IgD-negative memory B cell (primary cell): ENCODE data around the gene ZBTB4. TPM values are rescaled to one million over a fixed set of nuclear protein-coding genes. Genes with fewer than 3 reads are reported as not detected.

Experiments used
- H3K27ac Mint-ChIP-seq, 3 donors: one replicate each; pipeline ENCODE4 v1.8.0; 2020 to 2022; ENCODE audit warnings: mild to moderate bottlenecking in 3 of 3, mixed read lengths in 3 of 3, moderate library complexity in 1 of 3
- H3K27me3 Mint-ChIP-seq: one replicate; pipeline ENCODE4 v1.8.0; 2021; ENCODE audit warnings: mixed read lengths
- H3K36me3 Mint-ChIP-seq: one replicate; pipeline ENCODE4 v1.8.0; 2020; ENCODE audit warnings: mild to moderate bottlenecking, mixed read lengths
- H3K4me1 Mint-ChIP-seq, 3 donors: one replicate each; pipeline ENCODE4 v1.8.0; 2020 to 2022; ENCODE audit warnings: mixed read lengths in 3 of 3, mild to moderate bottlenecking in 1 of 3
- H3K4me3 Mint-ChIP-seq, 4 donors: one replicate each; pipeline ENCODE4 v1.8.0; 2020 to 2022; ENCODE audit warnings: mild to moderate bottlenecking in 4 of 4, mixed read lengths in 4 of 4, moderate library complexity in 3 of 4
- H3K9me3 Mint-ChIP-seq, 3 donors: one replicate each; pipeline ENCODE4 v1.8.0; 2020 to 2021; ENCODE audit warnings: mixed read lengths in 3 of 3, mild to moderate bottlenecking in 1 of 3
- polyA plus RNA-seq: library from polyadenylated mRNA; unstranded; fragments of 300-500 nt; fragmentation: Illumina TruSeq; gene quantifications from one replicate; pipeline ENCODE4 v1.2.3, GENCODE V29; 2021

The ZBTB4 gene
- polyA plus RNA-seq, 1 donor from 2014 or later: 15.9 TPM

- H3K27ac Mint-ChIP-seq: no peak within 1 kb of the TSS
- no peaks in the 10 kb centered on the region for H3K9me3 Mint-ChIP-seq
- H3K4me3 Mint-ChIP-seq: no peak within 1 kb of the TSS
- H3K4me1 Mint-ChIP-seq: no peaks in the 10 kb centered on the region
- H3K27me3 Mint-ChIP-seq: peaks cover 7% of the 10 kb centered on the region
- H3K36me3 Mint-ChIP-seq: no peaks in the 10 kb centered on the region
Observed at GRCh38 chr17:7419819-7420610, 59.4 kb downstream of the ZBTB4 start, which contains the start of gene SPEM1. TSS of gene SPEM1 (plus strand) at chr17:7420324. CDS start at chr17:7420385, 61 bp downstream.

GRCh38 chr17:7418472-7419152 lies 60.8 kb downstream of the ZBTB4 start:
- Mint-ChIP-seq H3K27me3 (peaks cover 7% of the 10 kb centered on the region), H3K9me3 (no peaks in the 10 kb centered on the region), H3K4me1 (no peaks in the 10 kb centered on the region), H3K4me3 (no peak overlapping the region), H3K27ac (no peak overlapping the region), H3K36me3 (no peaks in the 10 kb centered on the region)

DNA sequence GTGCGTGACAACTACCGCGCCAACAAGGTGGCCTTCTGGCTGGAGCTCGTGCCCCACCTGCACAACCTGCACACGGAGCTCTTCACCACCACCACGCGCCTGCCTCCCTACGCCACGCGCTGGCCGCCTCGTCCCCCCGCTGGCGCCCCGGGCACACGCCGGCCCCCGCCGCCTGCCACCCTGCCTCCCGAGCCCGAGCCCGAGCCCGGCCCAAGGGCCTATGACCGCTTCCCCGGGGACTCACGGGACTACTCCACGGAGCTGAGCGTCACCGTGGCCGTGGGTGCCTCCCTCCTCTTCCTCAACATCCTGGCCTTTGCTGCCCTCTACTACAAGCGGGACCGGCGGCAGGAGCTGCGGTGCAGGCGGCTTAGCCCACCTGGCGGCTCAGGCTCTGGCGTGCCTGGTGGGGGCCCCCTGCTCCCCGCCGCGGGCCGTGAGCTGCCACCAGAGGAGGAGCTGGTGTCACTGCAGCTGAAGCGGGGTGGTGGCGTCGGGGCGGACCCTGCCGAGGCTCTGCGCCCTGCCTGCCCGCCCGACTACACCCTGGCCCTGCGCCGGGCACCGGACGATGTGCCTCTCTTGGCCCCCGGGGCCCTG lies 62.3 kb downstream of the ZBTB4 start:
- H3K4me1 Mint-ChIP-seq: no peaks in the 10 kb centered on the region
- H3K36me3 Mint-ChIP-seq: no peaks in the 10 kb centered on the region
- no peaks in the 10 kb centered on the region for H3K9me3 Mint-ChIP-seq

DNA sequence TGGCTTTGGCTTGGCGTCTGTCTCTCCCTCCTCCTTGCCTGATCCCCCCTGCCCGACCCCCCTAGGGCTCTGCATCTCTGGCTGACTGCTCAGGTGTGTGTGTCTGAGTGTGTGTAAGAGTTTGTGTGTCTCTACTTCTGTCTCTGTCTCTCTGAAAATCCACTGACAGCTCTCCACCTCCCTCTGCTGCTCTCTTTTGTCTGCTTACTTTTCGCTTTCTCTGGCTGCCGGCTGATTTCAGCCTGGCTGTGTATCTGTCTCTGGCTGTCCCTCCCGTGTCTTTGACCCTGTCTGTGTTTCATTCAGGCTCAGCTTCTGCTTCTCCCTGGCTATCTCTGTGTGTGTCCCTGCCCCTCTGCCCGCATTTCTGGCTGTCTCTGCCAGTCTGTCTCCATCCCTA lies 63.1 kb downstream of the ZBTB4 start:
- Mint-ChIP-seq H3K36me3 (no peaks in the 10 kb centered on the region), H3K9me3 (no peaks in the 10 kb centered on the region), H3K27me3 (peaks cover 7% of the 10 kb centered on the region), H3K4me3 (no peak overlapping the region), H3K27ac (peak overlapping the region in 1 of 3 donors; percentile 75), H3K4me1 (no peaks in the 10 kb centered on the region)

More for the DNA sequence above, 62.3 kb downstream of the ZBTB4 start:
- H3K27ac Mint-ChIP-seq: no peak overlapping the region
- H3K27me3 Mint-ChIP-seq: peaks cover 7% of the 10 kb centered on the region
- H3K4me3 Mint-ChIP-seq: no peak overlapping the region

DNA sequence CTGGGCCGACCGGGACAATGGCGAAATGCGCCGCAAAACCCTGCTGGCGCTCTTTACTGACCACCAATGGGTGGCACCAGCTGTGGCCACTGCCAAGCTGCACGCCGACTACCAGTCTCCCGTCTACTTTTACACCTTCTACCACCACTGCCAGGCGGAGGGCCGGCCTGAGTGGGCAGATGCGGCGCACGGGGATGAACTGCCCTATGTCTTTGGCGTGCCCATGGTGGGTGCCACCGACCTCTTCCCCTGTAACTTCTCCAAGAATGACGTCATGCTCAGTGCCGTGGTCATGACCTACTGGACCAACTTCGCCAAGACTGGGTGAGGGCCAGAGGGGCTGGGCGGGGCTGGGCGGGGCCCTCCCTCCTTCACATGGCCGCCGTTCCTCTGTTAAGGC lies 63.6 kb downstream of the ZBTB4 start:
- no peak overlapping the region for H3K27ac Mint-ChIP-seq
- no peaks in the 10 kb centered on the region for H3K9me3 Mint-ChIP-seq
- H3K4me3 Mint-ChIP-seq: no peak overlapping the region

DNA sequence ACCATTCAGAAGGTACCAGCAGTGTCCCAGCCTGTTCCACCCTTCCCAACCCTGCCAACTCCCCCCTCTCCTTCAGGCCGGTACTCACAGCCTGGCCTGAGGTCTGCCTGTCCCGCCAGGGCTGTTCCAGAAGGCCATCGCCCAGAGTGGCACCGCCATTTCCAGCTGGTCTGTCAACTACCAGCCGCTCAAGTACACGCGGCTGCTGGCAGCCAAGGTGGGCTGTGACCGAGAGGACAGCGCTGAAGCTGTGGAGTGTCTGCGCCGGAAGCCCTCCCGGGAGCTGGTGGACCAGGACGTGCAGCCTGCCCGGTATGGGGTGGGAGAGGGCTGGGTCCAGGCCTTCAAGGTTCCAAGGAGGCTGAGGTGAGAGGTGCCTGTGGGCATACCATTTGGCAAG lies 64.6 kb downstream of the ZBTB4 start:
- Mint-ChIP-seq H3K4me3 (no peak overlapping the region), H3K4me1 (no peaks in the 10 kb centered on the region), H3K27ac (peak overlapping the region in 1 of 3 donors; percentile 62), H3K27me3 (peaks cover 6% of the 10 kb centered on the region), H3K9me3 (no peaks in the 10 kb centered on the region), H3K36me3 (no peaks in the 10 kb centered on the region)

More for the DNA sequence above, 63.6 kb downstream of the ZBTB4 start:
- peaks cover 7% of the 10 kb centered on the region for H3K27me3 Mint-ChIP-seq
- no peaks in the 10 kb centered on the region for H3K4me1 Mint-ChIP-seq
- H3K36me3 Mint-ChIP-seq: no peaks in the 10 kb centered on the region

DNA sequence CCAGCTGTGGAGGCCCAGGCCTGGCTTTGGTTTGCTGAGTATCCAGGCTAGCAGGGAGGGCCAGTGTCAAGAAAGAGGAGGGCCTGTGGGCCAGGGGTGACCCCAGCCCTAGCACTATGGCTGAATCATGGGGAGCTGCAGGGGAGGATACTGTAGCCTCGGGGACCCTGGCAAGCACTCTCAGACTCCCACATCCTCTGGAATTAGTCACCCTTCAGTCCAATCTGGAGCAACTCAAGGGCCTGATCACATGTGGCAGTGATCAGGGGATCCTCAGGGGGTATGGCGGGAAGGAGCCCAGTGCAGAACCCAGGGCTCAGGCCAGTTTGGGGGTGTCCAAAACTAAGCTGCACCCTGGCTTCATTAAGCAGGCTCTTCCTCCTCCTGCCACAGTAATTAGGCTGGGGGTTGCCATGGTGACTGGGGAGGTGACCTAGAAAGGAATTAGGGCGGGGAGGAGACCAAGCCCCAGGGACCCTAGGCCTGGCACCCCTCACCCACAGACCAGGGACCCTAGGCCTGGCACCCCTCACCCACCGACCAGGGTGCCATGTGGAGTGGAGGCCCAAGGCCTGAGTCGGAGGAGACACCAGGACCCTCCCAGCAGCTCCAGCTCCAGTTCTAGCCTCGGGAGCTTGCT lies 66.0 kb downstream of the ZBTB4 start:
- H3K4me3 Mint-ChIP-seq: no peak overlapping the region
- no peak overlapping the region for H3K27ac Mint-ChIP-seq
- H3K4me1 Mint-ChIP-seq: no peaks in the 10 kb centered on the region
- H3K36me3 Mint-ChIP-seq: no peaks in the 10 kb centered on the region
- no peaks in the 10 kb centered on the region for H3K9me3 Mint-ChIP-seq
- H3K27me3 Mint-ChIP-seq: peaks cover 3% of the 10 kb centered on the region

GRCh38 chr17:7411427-7411750 lies 68.0 kb downstream of the ZBTB4 start:
- H3K9me3 Mint-ChIP-seq: no peaks in the 10 kb centered on the region
- no peaks in the 10 kb centered on the region for H3K36me3 Mint-ChIP-seq
- no peak overlapping the region for H3K27ac Mint-ChIP-seq
- peaks cover 3% of the 10 kb centered on the region for H3K27me3 Mint-ChIP-seq
- H3K4me1 Mint-ChIP-seq: peaks cover 0 to 2% (median 0%) of the 10 kb centered on the region in 3 donors
- no peak overlapping the region for H3K4me3 Mint-ChIP-seq

DNA sequence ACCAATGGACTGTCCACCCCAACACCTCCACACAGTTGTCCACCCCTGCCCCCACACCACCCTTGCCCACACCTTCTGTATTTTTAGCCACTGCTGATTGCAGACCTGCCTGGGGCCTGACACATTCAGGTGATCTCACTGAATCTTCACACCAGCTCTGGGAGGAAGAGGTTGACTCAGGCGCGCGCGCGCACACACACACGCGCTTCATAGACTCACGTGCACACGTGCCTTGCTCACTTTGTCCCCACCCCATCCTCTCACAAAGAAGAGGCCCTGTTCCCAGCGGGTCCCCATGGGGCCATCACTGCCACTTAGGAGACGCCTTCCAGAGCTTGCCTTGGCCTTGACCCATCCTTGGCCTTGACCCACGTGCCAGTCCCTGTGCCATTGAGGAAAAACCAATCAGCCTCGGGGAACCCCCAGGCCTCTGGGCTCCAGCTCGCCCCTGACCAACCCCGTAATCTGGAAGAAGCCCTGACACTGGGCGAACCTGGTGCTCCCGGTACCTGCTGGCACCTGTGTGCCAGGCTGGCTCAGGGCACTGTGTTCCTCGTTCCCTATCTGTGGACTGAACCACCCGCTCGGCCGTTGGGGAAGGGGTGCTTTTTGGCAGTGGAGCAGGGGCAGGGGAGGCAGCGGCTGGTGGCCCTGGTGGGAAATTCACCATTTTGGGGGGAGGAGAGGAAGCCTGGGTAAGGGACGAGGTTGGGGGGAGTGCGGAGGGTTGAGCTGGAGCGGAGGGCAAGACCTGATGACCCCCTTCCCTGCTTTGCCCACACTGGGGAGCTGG lies 68.6 kb downstream of the ZBTB4 start:
- Mint-ChIP-seq H3K4me1 (peaks cover 0 to 4% (median 2%) of the 10 kb centered on the region in 3 donors), H3K36me3 (no peaks in the 10 kb centered on the region), H3K27me3 (peaks cover 3% of the 10 kb centered on the region), H3K27ac (no peak overlapping the region), H3K9me3 (no peaks in the 10 kb centered on the region), H3K4me3 (peak overlapping the region in 1 of 4 donors; percentile 74)

DNA sequence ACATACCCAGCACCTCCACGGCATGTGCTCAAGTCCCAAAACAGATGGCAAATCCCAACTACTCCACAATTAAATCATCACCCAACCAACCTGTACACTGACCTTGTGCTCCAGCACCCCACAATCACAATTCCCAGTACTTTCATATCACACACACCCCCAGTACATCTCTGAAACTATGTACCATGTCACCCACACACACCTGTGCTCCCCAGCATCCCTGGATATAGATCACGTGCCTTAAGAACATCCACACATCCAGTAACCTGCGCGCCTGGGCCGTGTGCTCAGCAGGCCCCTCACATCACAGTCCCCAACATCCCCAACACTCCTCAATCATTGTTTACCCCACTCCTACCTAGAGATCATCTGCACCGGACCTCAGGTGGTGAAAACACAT lies 69.7 kb downstream of the ZBTB4 start:
- Mint-ChIP-seq H3K4me1 (peaks cover 0 to 6% (median 2%) of the 10 kb centered on the region in 3 donors), H3K27me3 (peaks cover 6% of the 10 kb centered on the region), H3K36me3 (no peaks in the 10 kb centered on the region), H3K4me3 (peak overlapping the region in 1 of 4 donors; percentile 5), H3K9me3 (no peaks in the 10 kb centered on the region), H3K27ac (peak overlapping the region in 1 of 3 donors; percentile 84)

Other genes with a start within 250 kb of the ZBTB4 start
- 32.3 TPM for gene DVL2, start 245.1 kb downstream of the ZBTB4 start, polyA plus RNA-seq
- gene PHF23, start 240.2 kb downstream of the ZBTB4 start, polyA plus RNA-seq: 38.2 TPM
- gene GABARAP, start 237.2 kb downstream of the ZBTB4 start, polyA plus RNA-seq: 1,138 TPM
- 48.7 TPM for gene CTDNEP1, start 227.9 kb downstream of the ZBTB4 start, polyA plus RNA-seq
- 86.8 TPM for gene ELP5, start 227.4 kb downstream of the ZBTB4 start, polyA plus RNA-seq
- gene CLDN7, start 217.2 kb downstream of the ZBTB4 start, polyA plus RNA-seq: 1.2 TPM
- gene SLC2A4, start 197.9 kb downstream of the ZBTB4 start, polyA plus RNA-seq: not detected
- gene YBX2, start 185.0 kb downstream of the ZBTB4 start, polyA plus RNA-seq: not detected
- gene EIF5A, start 172.0 kb downstream of the ZBTB4 start, polyA plus RNA-seq: 221 TPM
- 128 TPM for gene GPS2, start 164.3 kb downstream of the ZBTB4 start, polyA plus RNA-seq
- 1.7 TPM for gene NEURL4, start 150.3 kb downstream of the ZBTB4 start, polyA plus RNA-seq
- gene ACAP1, start 143.1 kb downstream of the ZBTB4 start, polyA plus RNA-seq: 251 TPM
- gene KCTD11, start 127.5 kb downstream of the ZBTB4 start, polyA plus RNA-seq: 6.8 TPM
- not detected for gene TMEM95, start 124.5 kb downstream of the ZBTB4 start, polyA plus RNA-seq
- 4.4 TPM for gene TNK1, start 98.5 kb downstream of the ZBTB4 start, polyA plus RNA-seq
- gene PLSCR3, start 85.1 kb downstream of the ZBTB4 start, polyA plus RNA-seq: 113 TPM
- gene TMEM256, start 75.5 kb downstream of the ZBTB4 start, polyA plus RNA-seq: 84.7 TPM
- gene NLGN2, start 71.8 kb downstream of the ZBTB4 start, polyA plus RNA-seq: not detected
- not detected for gene SPEM1, start 59.3 kb downstream of the ZBTB4 start, polyA plus RNA-seq
- not detected for gene SPEM2, start 54.0 kb downstream of the ZBTB4 start, polyA plus RNA-seq
- gene SPEM3, start 50.8 kb downstream of the ZBTB4 start, polyA plus RNA-seq: not detected
- gene TMEM102, start 44.2 kb downstream of the ZBTB4 start, polyA plus RNA-seq: 25.5 TPM
- gene FGF11, start 40.1 kb downstream of the ZBTB4 start, polyA plus RNA-seq: not detected
- 13.8 TPM for gene CHRNB1, start 34.6 kb downstream of the ZBTB4 start, polyA plus RNA-seq
- gene SLC35G6, start 1.8 kb upstream of the ZBTB4 start, polyA plus RNA-seq: not detected
- 55.7 TPM for gene POLR2A, start 4.7 kb upstream of the ZBTB4 start, polyA plus RNA-seq
- 45.1 TPM for gene TNFSF12, start 69.4 kb upstream of the ZBTB4 start, polyA plus RNA-seq
- gene TNFSF13, start 79.1 kb upstream of the ZBTB4 start, polyA plus RNA-seq: 5.1 TPM
- gene SENP3, start 82.3 kb upstream of the ZBTB4 start, polyA plus RNA-seq: 19.0 TPM
- 26.9 TPM for gene CD68, start 100.0 kb upstream of the ZBTB4 start, polyA plus RNA-seq
- gene MPDU1, start 104.2 kb upstream of the ZBTB4 start, polyA plus RNA-seq: 37.9 TPM
- not detected for gene SOX15, start 110.5 kb upstream of the ZBTB4 start, polyA plus RNA-seq
- 20.0 TPM for gene FXR2, start 135.3 kb upstream of the ZBTB4 start, polyA plus RNA-seq
- 37.7 TPM for gene SAT2, start 148.2 kb upstream of the ZBTB4 start, polyA plus RNA-seq
- gene SHBG, start 150.5 kb upstream of the ZBTB4 start, polyA plus RNA-seq: not detected
- not detected for gene ATP1B2, start 171.3 kb upstream of the ZBTB4 start, polyA plus RNA-seq
- gene TP53, start 207.9 kb upstream of the ZBTB4 start, polyA plus RNA-seq: 55.0 TPM
- 15.3 TPM for gene WRAP53, start 208.8 kb upstream of the ZBTB4 start, polyA plus RNA-seq
- not detected for gene EFNB3, start 225.6 kb upstream of the ZBTB4 start, polyA plus RNA-seq
- not detected for gene DNAH2, start 238.1 kb upstream of the ZBTB4 start, polyA plus RNA-seq